ENCODE data around the gene LRTM2.

The LRTM2 gene

GRCh38 chr12:1852076-1852475 lies 31.7 kb downstream of the LRTM2 start (continued):
- no peak for TF ChIP-seq RARB (CRISPR knock-in tag; IDR thresholded peaks at IDR 0.05)
- TF ChIP-seq ZNF565 (CRISPR knock-in tag; conservative IDR thresholded peaks at IDR 0.05; ENCODE audit: low read depth), result no peak

GRCh38 chr12:1853716-1854115 lies 33.4 kb downstream of the LRTM2 start:
- TF ChIP-seq SNAI2 (CRISPR knock-in tag; IDR thresholded peaks at IDR 0.05) (no peak), TCF4 (CRISPR knock-in tag; IDR thresholded peaks at IDR 0.05; ENCODE audit: borderline replicate concordance) (no peak), ZNF70 (CRISPR knock-in tag; IDR thresholded peaks at IDR 0.05) (no peak), ZNF565 (CRISPR knock-in tag; conservative IDR thresholded peaks at IDR 0.05; ENCODE audit: low read depth) (no peak), ZFP3 (CRISPR knock-in tag; IDR thresholded peaks at IDR 0.05) (no peak), BACH2 (CRISPR knock-in tag; IDR thresholded peaks at IDR 0.05; ENCODE audit: borderline replicate concordance) (no peak), CREB5 (CRISPR knock-in tag; IDR thresholded peaks at IDR 0.05; ENCODE audit: low read depth) (no peak), ZNF8 (CRISPR knock-in tag; IDR thresholded peaks at IDR 0.05) (no peak), TSHZ2 (CRISPR knock-in tag; IDR thresholded peaks at IDR 0.05) (no peak), PATZ1 (CRISPR knock-in tag; IDR thresholded peaks at IDR 0.05; ENCODE audit: borderline replicate concordance) (no peak), TOX (CRISPR knock-in tag; IDR thresholded peaks at IDR 0.05; ENCODE audit: borderline replicate concordance) (no peak), ARNTL (CRISPR knock-in tag; IDR thresholded peaks at IDR 0.05; ENCODE audit: borderline replicate concordance, low read depth) (no peak), OSR1 (CRISPR knock-in tag; IDR thresholded peaks at IDR 0.05) (no peak)

GRCh38 chr12:1855241-1855640 lies 34.9 kb downstream of the LRTM2 start:
- TF ChIP-seq ZNF565 (CRISPR knock-in tag; conservative IDR thresholded peaks at IDR 0.05; ENCODE audit: low read depth) (no peak), ZNF70 (CRISPR knock-in tag; IDR thresholded peaks at IDR 0.05) (no peak), ZC3H10 (CRISPR knock-in tag; IDR thresholded peaks at IDR 0.05) (no peak), ISL1 (CRISPR knock-in tag; IDR thresholded peaks at IDR 0.05) (no peak), ZFP3 (CRISPR knock-in tag; IDR thresholded peaks at IDR 0.05) (no peak), ZFP30 (CRISPR knock-in tag; IDR thresholded peaks at IDR 0.05) (no peak), CSRNP3 (CRISPR knock-in tag; IDR thresholded peaks at IDR 0.05) (no peak), CREB5 (CRISPR knock-in tag; IDR thresholded peaks at IDR 0.05; ENCODE audit: low read depth) (no peak), POU6F1 (CRISPR knock-in tag; IDR thresholded peaks at IDR 0.05; ENCODE audit: borderline replicate concordance, low read depth) (no peak)
- no peak for ATAC-seq

More at GRCh38 chr12:1853716-1854115, 33.4 kb downstream of the LRTM2 start:
- no peak for ATAC-seq

All from SK-N-SH treated with all-trans-retinoic acid at 6 μM for 48 hours (cell line).